GM18526 (cell line): ENCODE measurements around the gene KLHDC2.

Source experiments
- POLR2A ChIP-seq: IDR thresholded peaks from 3 replicates; pipeline ENCODE4 v1.6.1; 2011; ENCODE audit not compliant: insufficient read length; ENCODE audit errors: extremely low read depth

The KLHDC2 gene

DNA sequence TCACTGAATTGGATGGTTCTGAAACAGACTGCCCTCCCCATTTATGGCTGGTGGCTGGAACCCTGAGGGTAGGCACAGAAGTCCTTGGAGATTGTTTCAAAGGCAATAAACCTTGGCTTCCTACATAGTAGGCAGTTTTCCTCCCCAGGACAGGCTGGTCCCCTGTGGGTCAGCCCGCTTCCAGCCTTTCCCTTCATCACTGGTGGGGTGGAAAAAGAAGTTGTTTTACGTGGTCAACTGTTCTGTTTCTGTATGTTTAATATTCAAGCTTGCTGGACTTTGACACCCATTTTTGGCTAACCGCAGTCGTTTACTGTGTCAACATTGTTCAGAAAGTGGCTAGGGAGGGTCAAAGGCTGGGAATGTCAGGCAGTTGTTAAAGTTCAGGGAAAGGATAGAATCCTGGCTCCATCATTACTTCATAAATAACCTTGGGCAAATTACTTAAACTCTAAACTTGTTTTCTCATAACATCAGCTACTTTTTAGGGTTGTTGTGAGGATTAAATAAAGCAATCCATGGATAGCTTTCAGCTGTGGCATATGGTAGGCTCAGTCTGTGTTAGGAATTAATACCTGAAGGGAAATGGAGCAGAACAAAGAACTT, 2.4 kb downstream of the KLHDC2 start:
- TF ChIP-seq POLR2A: no peak

DNA sequence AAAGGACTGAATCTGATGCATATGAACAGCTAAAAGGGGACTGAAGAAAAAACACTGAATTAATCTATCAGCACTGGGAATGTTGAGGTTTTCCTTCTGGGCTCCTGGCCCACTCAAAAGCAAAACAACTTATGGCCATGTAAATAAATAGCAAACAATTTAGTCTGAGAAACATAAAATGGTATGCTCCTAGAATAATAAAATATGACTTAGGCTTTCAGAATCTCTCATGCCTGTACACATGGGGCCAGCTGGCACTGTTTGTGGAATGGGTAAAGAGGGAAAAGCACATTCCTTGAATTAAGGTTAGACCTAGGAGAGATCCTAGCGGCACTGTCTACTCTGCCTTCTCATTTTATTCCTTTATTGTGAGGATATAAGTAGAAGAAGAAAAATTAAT, 6.2 kb downstream of the KLHDC2 start:
- no peak for TF ChIP-seq POLR2A

DNA sequence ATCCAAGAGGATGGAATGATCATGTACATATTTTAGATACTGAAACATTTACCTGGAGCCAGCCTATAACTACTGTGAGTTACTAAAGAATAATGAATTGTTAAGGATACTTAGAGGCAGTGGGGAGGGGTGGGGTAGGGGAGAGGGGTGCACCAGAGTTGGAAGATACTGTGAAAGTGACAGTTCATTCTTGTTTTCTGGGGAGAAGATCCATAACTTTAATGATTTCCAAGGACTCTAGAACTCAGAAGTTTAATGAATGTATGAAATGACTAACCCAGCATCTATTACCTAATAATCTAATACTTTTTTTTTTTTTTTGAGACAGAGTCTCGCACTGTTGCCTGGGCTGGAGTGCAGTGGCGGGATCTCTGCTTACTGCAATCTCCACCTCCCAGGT, 10.5 kb downstream of the KLHDC2 start:
- TF ChIP-seq POLR2A: no peak

DNA sequence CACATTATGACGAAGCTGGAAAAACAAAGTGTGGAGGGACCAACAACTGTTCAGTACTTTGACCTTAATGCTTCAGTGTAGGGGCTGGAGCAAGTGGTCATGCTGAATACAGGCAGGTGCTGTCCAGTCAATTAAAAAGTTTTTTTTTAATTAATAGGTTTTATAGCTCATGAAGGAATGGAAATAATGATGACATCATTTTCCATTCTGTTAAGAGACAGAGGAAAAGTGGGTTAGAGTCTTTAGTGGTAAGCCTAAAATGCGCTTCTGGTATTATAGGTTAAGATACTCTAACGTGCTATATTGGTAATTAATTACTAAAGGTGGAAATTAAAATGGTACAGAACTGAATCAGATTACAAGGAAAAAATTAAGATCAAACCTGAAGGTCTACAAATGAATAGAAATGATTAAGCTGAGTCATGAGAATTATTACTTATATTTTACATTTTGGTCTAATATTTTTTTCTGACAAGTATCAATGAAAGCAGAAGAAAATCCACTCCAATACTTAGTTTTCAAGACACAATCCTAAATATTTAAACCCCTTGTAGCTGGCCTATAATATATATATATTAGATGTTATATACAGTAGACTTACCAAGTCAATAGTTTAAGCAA, 15.6 kb downstream of the KLHDC2 start:
- TF ChIP-seq POLR2A: no peak

DNA sequence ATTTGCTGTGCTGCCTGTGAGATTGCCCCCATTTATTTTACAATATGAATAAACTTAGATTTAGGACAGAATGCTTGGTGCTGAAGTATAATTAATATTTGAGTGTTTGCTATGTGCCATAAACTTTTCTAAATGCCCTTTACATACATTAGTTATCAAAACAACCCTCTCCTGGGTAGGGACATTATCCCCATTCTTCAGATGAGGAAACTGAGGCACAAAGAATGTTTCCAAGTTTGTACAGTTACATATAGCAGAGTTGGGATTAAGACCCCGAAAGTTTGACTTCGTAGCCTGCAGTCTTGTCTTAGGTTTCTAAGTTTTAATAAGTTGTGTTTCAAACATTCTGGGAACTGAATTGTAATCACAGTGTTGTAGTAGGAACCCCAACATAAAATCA, 18.4 kb downstream of the KLHDC2 start:
- TF ChIP-seq POLR2A: no peak

DNA sequence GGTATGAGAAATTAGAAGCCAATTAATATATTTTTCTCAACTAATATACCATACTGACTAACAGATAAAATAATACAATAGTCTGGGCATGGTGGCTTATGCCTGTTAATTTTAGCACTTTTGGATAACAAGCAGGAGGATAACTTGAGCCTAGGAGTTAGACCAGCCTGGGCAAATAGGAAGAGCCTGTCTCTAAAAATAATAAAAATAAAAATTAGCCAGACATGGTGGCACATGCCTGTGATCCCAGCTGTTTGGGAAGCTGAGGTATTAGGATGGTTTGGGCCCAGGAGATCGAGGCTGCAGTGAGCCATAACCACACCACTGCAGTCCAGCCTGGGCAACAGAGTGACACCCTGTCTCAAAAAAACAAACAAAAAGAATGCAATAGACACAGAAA, 24.7 kb downstream of the KLHDC2 start:
- TF ChIP-seq POLR2A: no peak

DNA sequence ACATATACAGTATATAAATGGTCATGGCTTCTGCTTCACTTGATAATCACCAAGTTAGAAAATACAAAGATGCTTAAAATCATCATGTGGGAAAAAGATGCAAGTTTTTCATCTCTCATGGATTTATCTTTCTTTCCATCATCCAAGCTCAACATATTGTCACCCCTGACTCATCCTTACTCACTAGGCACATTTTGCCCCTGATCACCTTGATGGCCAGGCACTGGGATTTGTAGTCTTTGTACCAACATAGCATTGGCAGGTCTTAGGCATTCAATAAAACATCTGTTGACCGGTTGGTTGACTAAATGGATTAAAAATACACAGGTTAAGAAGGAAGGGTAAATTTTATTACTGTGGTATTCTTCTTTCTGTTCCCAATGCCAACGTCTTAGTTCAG, 28.1 kb downstream of the KLHDC2 start:
- no peak for TF ChIP-seq POLR2A

DNA sequence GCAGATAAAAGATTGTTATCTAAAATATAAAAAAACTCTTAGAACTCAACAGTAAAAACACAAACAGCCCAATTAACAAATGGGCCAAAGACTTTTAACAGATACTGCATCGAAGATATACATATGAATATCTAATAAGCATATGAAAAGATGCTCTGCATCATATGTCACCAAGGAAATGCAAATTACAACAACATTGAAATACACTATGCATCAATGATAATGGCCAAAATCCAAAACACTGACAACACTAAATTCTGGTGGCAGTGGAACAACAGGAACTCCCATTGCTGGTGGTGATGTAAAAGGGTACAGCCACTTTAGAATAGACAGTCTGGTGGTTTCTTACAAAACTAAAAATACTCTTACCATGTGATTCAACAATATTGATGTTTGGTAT, 40.8 kb downstream of the KLHDC2 start:
- TF ChIP-seq POLR2A: no peak

DNA sequence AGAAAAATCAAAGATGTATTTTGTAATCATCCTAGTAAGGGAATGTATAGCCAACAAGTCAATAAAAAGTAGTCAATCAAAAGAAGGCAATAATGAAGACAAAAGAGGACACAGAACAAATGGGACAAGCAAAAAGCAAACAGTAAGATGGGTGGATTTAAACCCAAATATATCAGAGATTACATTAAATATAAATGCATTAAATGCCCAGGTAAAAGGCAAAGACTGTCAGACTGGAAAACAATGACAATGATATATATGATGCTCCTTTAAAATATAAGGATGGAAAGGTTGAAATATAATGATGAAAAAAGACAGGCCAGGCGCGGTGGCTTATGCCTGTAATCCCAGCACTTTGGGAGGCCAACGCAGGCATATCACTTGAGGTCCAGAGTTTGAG, 48.9 kb downstream of the KLHDC2 start:
- TF ChIP-seq POLR2A: no peak

DNA sequence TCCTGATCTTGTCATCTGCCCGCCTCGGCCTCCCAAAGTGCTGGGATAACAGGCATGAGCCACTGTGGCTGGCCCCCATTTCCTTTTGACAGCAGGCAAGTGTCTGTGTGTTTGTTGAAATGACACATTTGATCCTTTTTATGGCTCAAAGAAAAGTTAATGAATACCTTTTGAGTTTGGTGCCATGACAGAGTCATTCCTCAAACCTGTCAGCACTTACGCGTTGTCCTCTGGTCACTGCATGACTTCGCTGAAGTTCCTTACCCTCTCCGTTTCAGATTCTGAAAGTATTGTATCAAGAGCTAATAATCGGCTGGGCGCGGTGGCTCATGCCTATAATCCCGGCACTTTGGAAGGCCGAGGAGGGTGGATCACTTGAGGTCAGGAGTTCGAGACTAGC, 52.2 kb downstream of the KLHDC2 start:
- no peak for TF ChIP-seq POLR2A

DNA sequence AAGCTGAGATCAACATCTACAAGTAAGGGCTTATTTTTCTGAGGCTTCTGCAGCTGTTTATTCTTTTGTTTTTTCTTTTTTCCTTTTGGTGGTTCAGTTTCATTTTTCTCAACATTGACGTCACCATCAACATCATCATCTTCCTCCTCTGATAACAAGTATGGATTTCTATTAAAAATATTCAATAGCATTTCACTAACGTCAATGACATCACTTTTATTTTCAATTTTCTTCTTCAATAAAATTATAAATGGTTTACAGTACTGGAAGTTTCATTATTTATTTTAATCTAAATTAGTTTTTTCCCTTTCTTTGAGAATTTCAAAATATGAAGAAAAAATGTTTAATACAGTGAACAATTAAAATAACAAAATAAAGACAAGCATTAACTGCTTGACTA, 60.7 kb downstream of the KLHDC2 start:
- no peak for TF ChIP-seq POLR2A
